Caco-2 (cell line): ENCODE data around the gene SLAMF6. TPM values are rescaled to one million over a fixed set of nuclear protein-coding genes. Genes with fewer than 3 reads are reported as not detected.
"Not testable (repeated sequence)": the region's sequence is repeated elsewhere in the genome, so short reads cannot be mapped to it uniquely, and the experiment has no call there.

Experiments
- BruUV-seq: library from RNA; stranded (reverse); fragments of 400-500 nt; replicated peaks from 2 replicates; lab custom pipeline; 2021; lab: Mats Ljungman, UMichigan
- CTCF ChIA-PET: fragments of 300-600 bp; sonication (Branson Sonifier 250); formaldehyde crosslinking; loops from one replicate; lab custom pipeline; 2022; ENCODE audit warnings: antibody characterized with exemption; lab: Charles Lee
- POLR2A ChIA-PET: fragments of 300-600 bp; sonication (Branson Sonifier 250); formaldehyde crosslinking; loops from one replicate; lab custom pipeline; 2022; ENCODE audit warnings: antibody characterized with exemption; lab: Charles Lee
- DNase-seq, 2 experiments: peaks; one replicate each; pipeline versions ENCODE4 v3.0.0 to v3.0.0-alpha.2; 2020 to 2022
- H3K27me3 ChIP-seq: replicated peaks from 2 replicates; pipeline ENCODE4 v1.6.0; 2011; ENCODE audit warnings: low read length; ENCODE audit not compliant: control insufficient read depth, insufficient read depth
- H3K36me3 ChIP-seq: 2 replicates; pipeline ENCODE4 v1.5.1; 2011; ENCODE audit warnings: low read length; ENCODE audit not compliant: control insufficient read depth, insufficient read depth
- H3K4me1 ChIP-seq: fragments of 250-450 bp; sonication (Bioruptor Pico); 2 replicates; pipeline ENCODE4 v1.5.1; 2020; ENCODE audit warnings: mild to moderate bottlenecking
- H3K4me3 ChIP-seq: 2 replicates; pipeline ENCODE4 v1.5.1; 2011; ENCODE audit warnings: low read depth, mild to moderate bottlenecking, control low read depth, low read length
- H3K9me3 ChIP-seq: fragments of 250-450 bp; sonication (Bioruptor Pico); 2 replicates; pipeline ENCODE4 v1.5.1; 2020; ENCODE audit warnings: mild to moderate bottlenecking, moderate library complexity
- H3K27ac Mint-ChIP-seq: one replicate; pipeline ENCODE4 v1.8.0; 2022; ENCODE audit warnings: mixed read lengths; ENCODE audit not compliant: unreplicated experiment
- H3K27me3 Mint-ChIP-seq: one replicate; pipeline ENCODE4 v1.8.0; 2022; ENCODE audit warnings: mixed read lengths; ENCODE audit not compliant: insufficient read depth, unreplicated experiment
- H3K36me3 Mint-ChIP-seq: one replicate; pipeline ENCODE4 v1.8.0; 2022; ENCODE audit warnings: mild to moderate bottlenecking, mixed read lengths; ENCODE audit not compliant: insufficient read depth, unreplicated experiment
- H3K4me1 Mint-ChIP-seq: one replicate; pipeline ENCODE4 v1.8.0; 2022; ENCODE audit warnings: low read depth, mixed read lengths; ENCODE audit not compliant: unreplicated experiment
- H3K4me3 Mint-ChIP-seq: one replicate; pipeline ENCODE4 v1.8.0; 2022; ENCODE audit warnings: mild to moderate bottlenecking, moderate library complexity, mixed read lengths; ENCODE audit not compliant: unreplicated experiment
- H3K9me3 Mint-ChIP-seq: one replicate; pipeline ENCODE4 v1.8.0; 2022; ENCODE audit warnings: mixed read lengths; ENCODE audit not compliant: unreplicated experiment
- CTCF ChIP-seq, 2 experiments: fragments of 200-600 bp in 1 of 2; IDR thresholded peaks; 1 replicate in 1 of 2; 2 replicates in 1 of 2; pipeline versions ENCODE4 v1.5.1 to v1.8.0; 2011 to 2022; ENCODE audit warnings: antibody characterized with exemption in 1 of 2, control low read depth in 1 of 2, inconsistent platforms in 1 of 2, low read depth in 1 of 2, low read length in 1 of 2, mild to moderate bottlenecking in 1 of 2, moderate library complexity in 1 of 2; ENCODE audit not compliant: insufficient read depth in 1 of 2, severe bottlenecking in 1 of 2, unreplicated experiment in 1 of 2
- intact Hi-C: fragments of 100-400 bp; cut with micrococcal nuclease; formaldehyde crosslinking; loops from one replicate; pipeline ENCODE4 v1.10.0; 2022; ENCODE audit not compliant: unreplicated experiment
- total RNA-seq: library from RNA; stranded (reverse); gene quantifications from 2 replicates; pipeline ENCODE4 v1.2.3, GENCODE V29; 2022

Gene SLAMF6
- total RNA-seq, 1 experiment from 2014 or later = not detected

- no peaks in the 10 kb centered on the region for H3K36me3 Mint-ChIP-seq
- H3K9me3 Mint-ChIP-seq = no peaks in the 10 kb centered on the region
- ChIA-PET POLR2A (no interaction called here), CTCF (no interaction called here)
- no peaks in the 10 kb centered on the region for H3K4me1 ChIP-seq
- DNase-seq = no peak
- peaks cover 6% of the 10 kb centered on the region; the same call in 1 of the 2 replicates for H3K9me3 ChIP-seq
- H3K27me3 Mint-ChIP-seq = peaks cover 22% of the 10 kb centered on the region
- no peaks in the 10 kb centered on the region for H3K4me1 Mint-ChIP-seq
- no peaks in the 10 kb centered on the region for H3K36me3 ChIP-seq
- intact Hi-C loops = no loop called here
- BruUV-seq = no TSS peak
- H3K4me3 Mint-ChIP-seq = no peak overlapping the region
- no peak for TF ChIP-seq CTCF (IDR thresholded peaks at IDR 0.05; ENCODE audit: insufficient read depth in 1 of 2, low read depth in 1 of 2, low read length in 1 of 2, severe bottlenecking in 1 of 2, unreplicated experiment in 1 of 2)
- no peak overlapping the region for H3K27ac Mint-ChIP-seq
- no peak overlapping the region for H3K4me3 ChIP-seq
- H3K27me3 ChIP-seq = no peaks in the 10 kb centered on the region
Measured at GRCh38 chr1:160567858-160568682, 45.0 kb upstream of the SLAMF6 start.

- Histone ChIP-seq H3K9me3 (peaks cover 11% of the 10 kb centered on the region), H3K27me3 (no peaks in the 10 kb centered on the region), H3K4me3 (no peak overlapping the region), H3K4me1 (no peaks in the 10 kb centered on the region), H3K36me3 (no peaks in the 10 kb centered on the region)
- Mint-ChIP-seq H3K27me3 (peaks cover 21% of the 10 kb centered on the region), H3K36me3 (no peaks in the 10 kb centered on the region), H3K4me3 (no peak overlapping the region), H3K4me1 (no peaks in the 10 kb centered on the region), H3K27ac (no peak overlapping the region), H3K9me3 (no peaks in the 10 kb centered on the region)
- BruUV-seq = no TSS peak
- CTCF ChIA-PET = no interaction called here
- POLR2A ChIA-PET = no interaction called here
- intact Hi-C loops = no loop called here
- TF ChIP-seq CTCF (IDR thresholded peaks at IDR 0.05; ENCODE audit: insufficient read depth in 1 of 2, low read depth in 1 of 2, low read length in 1 of 2, severe bottlenecking in 1 of 2, unreplicated experiment in 1 of 2) = no peak
- no peak for DNase-seq
Measured at GRCh38 chr1:160567341-160567740, 44.3 kb upstream of the SLAMF6 start.

GRCh38 chr1:160565564-160565963, 42.5 kb upstream of the SLAMF6 start:
- no peak for DNase-seq
- peaks cover 11% of the 10 kb centered on the region for H3K9me3 ChIP-seq
- H3K27me3 ChIP-seq = no peaks in the 10 kb centered on the region
- Mint-ChIP-seq H3K9me3 (no peaks in the 10 kb centered on the region), H3K36me3 (no peaks in the 10 kb centered on the region), H3K27me3 (peaks cover 10% of the 10 kb centered on the region), H3K27ac (no peak overlapping the region), H3K4me3 (no peak overlapping the region), H3K4me1 (no peaks in the 10 kb centered on the region)
- H3K4me3 ChIP-seq = no peak overlapping the region
- BruUV-seq = no TSS peak
- intact Hi-C loops = no loop called here
- ChIA-PET CTCF (no interaction called here), POLR2A (no interaction called here)
- no peaks in the 10 kb centered on the region for H3K4me1 ChIP-seq
- no peaks in the 10 kb centered on the region for H3K36me3 ChIP-seq
- no peak for TF ChIP-seq CTCF (IDR thresholded peaks at IDR 0.05; ENCODE audit: insufficient read depth in 1 of 2, low read depth in 1 of 2, low read length in 1 of 2, severe bottlenecking in 1 of 2, unreplicated experiment in 1 of 2)

GRCh38 chr1:160563230-160563629, 40.2 kb upstream of the SLAMF6 start:
- CTCF ChIA-PET = not testable (repeated sequence)

GRCh38 chr1:160562745-160563144, 39.7 kb upstream of the SLAMF6 start:
- CTCF ChIA-PET, DNase-seq, H3K27me3 Mint-ChIP-seq, H3K4me1 ChIP-seq, H3K4me1 Mint-ChIP-seq, H3K4me3 ChIP-seq, intact Hi-C loops, H3K9me3 Mint-ChIP-seq, BruUV-seq, H3K36me3 ChIP-seq, H3K27ac Mint-ChIP-seq, H3K36me3 Mint-ChIP-seq, H3K4me3 Mint-ChIP-seq, H3K27me3 ChIP-seq: not testable (repeated sequence)
- peaks cover 11% of the 10 kb centered on the region for H3K9me3 ChIP-seq
- POLR2A ChIA-PET = interaction anchor here (0.7 kb wide), 1 partner anchor 8 kb away, joined by 6 read pairs; no protein-coding TSS in a partner anchor

More at GRCh38 chr1:160563230-160563629, 40.2 kb upstream of the SLAMF6 start:
- intact Hi-C loops, H3K36me3 Mint-ChIP-seq, H3K4me1 Mint-ChIP-seq, H3K4me3 Mint-ChIP-seq, H3K4me1 ChIP-seq, DNase-seq, BruUV-seq, H3K27me3 ChIP-seq, H3K9me3 Mint-ChIP-seq, H3K27ac Mint-ChIP-seq, H3K4me3 ChIP-seq, H3K27me3 Mint-ChIP-seq, H3K36me3 ChIP-seq: not testable (repeated sequence)
- POLR2A ChIA-PET = interaction anchor here (0.7 kb wide), 1 partner anchor 8 kb away, joined by 6 read pairs; no protein-coding TSS in a partner anchor
- H3K9me3 ChIP-seq = peaks cover 11% of the 10 kb centered on the region
